T-helper 2 cell treated with Interferon-gamma antibody and Interleukin-4, amounts not matched to agents 5 μg/mL and 100 μg/mL, for 36 hours (primary cell): ENCODE results near the gene HAUS1.
"Not testable (repeated sequence)": the region's sequence is repeated elsewhere in the genome, so short reads cannot be mapped to it uniquely, and the experiment has no call there.

Experiments used
- DNase-seq: peaks from one replicate; pipeline ENCODE4 v3.0.0; 2021; ENCODE audit warnings: low spot score
- H3K27ac Mint-ChIP-seq: one replicate; pipeline ENCODE4 v1.8.0; 2021; ENCODE audit warnings: mild to moderate bottlenecking, mixed read lengths
- H3K27me3 Mint-ChIP-seq: one replicate; pipeline ENCODE4 v1.8.0; 2021; ENCODE audit warnings: low read depth, mixed read lengths
- H3K36me3 Mint-ChIP-seq: one replicate; pipeline ENCODE4 v1.8.0; 2021; ENCODE audit warnings: low read depth, mixed read lengths
- H3K4me1 Mint-ChIP-seq: one replicate; pipeline ENCODE4 v1.8.0; 2021; ENCODE audit warnings: low read depth, mixed read lengths
- H3K4me3 Mint-ChIP-seq: one replicate; pipeline ENCODE4 v1.8.0; 2022; ENCODE audit warnings: mild to moderate bottlenecking, moderate library complexity, mixed read lengths
- H3K9me3 Mint-ChIP-seq: one replicate; pipeline ENCODE4 v1.8.0; 2021; ENCODE audit warnings: mixed read lengths

HAUS1 gene

DNA sequence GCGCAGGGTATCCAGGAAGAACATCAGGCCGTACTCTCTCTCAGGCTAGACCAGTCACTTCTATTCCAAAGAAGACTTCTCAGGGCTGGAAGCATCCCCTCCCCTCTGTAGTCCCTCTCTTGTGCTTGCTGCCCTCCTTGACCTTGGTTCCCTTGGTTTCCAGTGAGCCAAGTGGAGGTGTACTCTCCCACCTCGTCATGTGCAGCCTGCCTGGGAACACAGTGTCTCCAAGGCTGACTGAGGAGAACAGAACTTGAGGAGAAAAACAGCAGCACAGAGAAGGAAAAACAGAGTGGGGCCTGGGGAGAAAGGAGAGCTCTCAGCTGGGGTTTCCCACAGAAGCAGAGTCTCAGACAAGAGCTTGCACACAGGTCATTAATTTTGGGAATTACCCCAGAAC lies 52.7 kb downstream of the HAUS1 start:
- Mint-ChIP-seq H3K27ac (peak overlapping the region; percentile 98), H3K36me3 (peaks cover 29% of the 10 kb centered on the region), H3K4me3 (peak overlapping the region; percentile 72), H3K9me3 (peaks cover 8% of the 10 kb centered on the region), H3K27me3 (no peaks in the 10 kb centered on the region), H3K4me1 (peaks cover 64% of the 10 kb centered on the region)
- DNase-seq = no peak

DNA sequence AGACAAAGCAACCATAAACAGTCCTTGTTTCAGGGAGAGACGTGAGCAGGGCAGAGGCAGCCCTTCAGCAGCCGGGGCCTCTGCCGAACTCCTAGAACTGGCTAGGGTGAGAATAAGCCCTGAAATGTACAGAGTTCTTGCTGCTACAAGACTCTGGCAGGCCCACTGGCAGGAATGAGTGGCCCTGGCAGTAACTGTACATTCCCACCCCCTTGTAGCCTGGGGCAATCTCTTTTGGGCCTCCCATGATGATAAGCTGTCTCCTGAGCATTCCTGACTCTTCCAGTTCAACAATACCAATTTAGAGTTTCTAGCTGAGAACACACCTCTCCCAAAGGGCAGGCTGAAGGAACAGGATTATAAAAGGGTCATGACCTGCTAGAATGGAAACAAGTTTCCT lies 54.3 kb downstream of the HAUS1 start:
- no peak overlapping the region for H3K4me3 Mint-ChIP-seq
- DNase-seq = no peak
- H3K9me3 Mint-ChIP-seq = peaks cover 8% of the 10 kb centered on the region
- H3K36me3 Mint-ChIP-seq = peaks cover 25% of the 10 kb centered on the region
- no peaks in the 10 kb centered on the region for H3K27me3 Mint-ChIP-seq
- peaks cover 60% of the 10 kb centered on the region for H3K4me1 Mint-ChIP-seq
- no peak overlapping the region for H3K27ac Mint-ChIP-seq

DNA sequence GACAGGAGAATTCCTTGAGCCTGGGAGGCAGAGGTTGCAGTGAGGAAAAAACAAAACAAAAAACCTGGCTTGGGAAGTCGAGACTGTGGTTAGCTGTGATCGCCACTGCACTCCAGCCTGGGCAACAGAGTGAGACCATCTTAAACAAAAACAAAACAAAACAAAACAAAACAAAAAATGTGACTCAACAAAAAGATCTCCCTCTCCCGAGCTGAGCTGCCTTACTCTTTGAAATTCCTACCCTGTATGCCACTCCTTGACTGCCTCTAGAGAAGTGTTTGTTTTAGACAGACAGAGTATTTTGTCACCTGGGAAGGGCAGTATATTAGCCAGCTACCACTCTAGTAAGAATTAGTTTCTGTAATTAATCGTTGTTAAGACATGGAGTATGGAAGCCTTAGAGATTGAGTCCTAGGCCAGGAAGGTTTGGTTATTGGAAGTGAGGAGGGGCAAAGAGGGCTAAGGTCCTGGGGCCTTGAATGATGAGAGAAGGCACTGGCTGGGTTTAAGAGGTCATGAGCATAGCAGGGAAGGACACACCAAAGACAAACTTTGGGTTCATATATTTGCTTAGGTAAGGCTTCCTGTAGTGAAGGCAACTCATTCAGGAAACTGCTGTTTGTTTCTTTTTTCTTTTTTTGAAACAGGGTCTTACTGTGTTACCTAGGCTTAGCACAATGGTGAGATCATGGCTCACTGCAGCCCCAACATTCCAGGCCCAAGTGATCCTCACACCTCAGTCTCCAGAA lies 56.0 kb downstream of the HAUS1 start:
- H3K4me3 Mint-ChIP-seq = peak overlapping the region; percentile 2
- H3K4me1 Mint-ChIP-seq = peaks cover 52% of the 10 kb centered on the region
- DNase-seq = no peak
- peak overlapping the region; percentile 71 for H3K27ac Mint-ChIP-seq
- H3K9me3 Mint-ChIP-seq = no peaks in the 10 kb centered on the region
- no peaks in the 10 kb centered on the region for H3K27me3 Mint-ChIP-seq
- peaks cover 15% of the 10 kb centered on the region for H3K36me3 Mint-ChIP-seq

DNA sequence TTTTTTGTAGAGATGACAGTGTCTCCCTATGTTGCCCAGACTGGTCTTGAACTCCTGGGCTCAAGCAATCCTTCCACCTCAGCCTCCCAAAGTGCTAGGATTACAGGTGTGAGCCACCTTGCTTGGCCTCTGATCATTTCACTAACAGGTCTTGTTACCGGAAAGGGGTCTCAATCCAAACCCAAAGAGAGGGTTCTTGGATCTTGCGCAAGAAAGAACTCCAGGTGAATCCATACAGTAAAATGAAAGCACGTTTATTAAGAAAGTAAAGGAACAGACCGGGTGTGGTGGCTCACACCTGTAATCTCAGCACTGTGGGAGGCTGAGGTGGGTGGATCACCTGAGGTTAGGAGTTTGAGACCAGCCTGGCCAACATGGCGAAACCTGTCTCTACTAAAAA lies 56.7 kb downstream of the HAUS1 start:
- H3K4me3 Mint-ChIP-seq, H3K27me3 Mint-ChIP-seq, H3K9me3 Mint-ChIP-seq, DNase-seq: not testable (repeated sequence)
- H3K4me1 Mint-ChIP-seq = peaks cover 46% of the 10 kb centered on the region
- peaks cover 12% of the 10 kb centered on the region for H3K36me3 Mint-ChIP-seq
- peak overlapping the region; percentile 71 for H3K27ac Mint-ChIP-seq

DNA sequence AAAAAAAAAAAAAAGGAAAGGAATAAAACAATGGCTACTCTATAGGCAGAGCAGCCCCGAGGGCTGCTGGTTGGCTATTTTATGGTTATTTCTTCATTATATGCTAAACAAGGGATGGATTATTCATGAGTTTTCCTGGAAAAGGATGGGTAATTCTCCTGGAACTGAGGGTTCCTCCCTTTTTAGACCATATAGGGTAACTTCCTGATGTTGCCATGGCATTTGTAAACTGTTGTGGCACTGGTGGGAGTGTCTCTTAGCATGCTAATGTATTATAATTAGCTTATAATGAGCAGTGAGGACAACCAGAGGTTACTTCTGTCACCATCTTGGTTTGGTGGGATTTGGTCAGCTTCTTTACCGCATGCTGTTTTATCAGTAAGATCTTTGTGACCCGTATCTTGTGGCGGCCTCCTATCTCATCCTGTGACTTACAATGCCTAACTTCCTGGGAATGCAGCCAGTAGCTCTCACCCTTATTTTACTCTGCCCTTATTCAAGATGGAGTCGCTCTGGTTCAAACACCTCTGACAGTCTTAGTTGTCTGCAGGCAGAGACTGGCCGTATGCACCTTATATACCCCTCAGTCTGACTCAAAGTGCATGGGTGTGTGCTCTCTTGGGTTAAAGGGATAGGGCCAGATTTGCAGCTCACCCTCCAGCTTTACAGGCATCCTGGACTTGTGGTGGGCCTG lies 57.7 kb downstream of the HAUS1 start:
- Mint-ChIP-seq H3K36me3 (peaks cover 10% of the 10 kb centered on the region), H3K4me3 (no peak overlapping the region), H3K4me1 (peaks cover 40% of the 10 kb centered on the region), H3K9me3 (no peaks in the 10 kb centered on the region), H3K27ac (no peak overlapping the region), H3K27me3 (no peaks in the 10 kb centered on the region)
- DNase-seq = no peak

DNA sequence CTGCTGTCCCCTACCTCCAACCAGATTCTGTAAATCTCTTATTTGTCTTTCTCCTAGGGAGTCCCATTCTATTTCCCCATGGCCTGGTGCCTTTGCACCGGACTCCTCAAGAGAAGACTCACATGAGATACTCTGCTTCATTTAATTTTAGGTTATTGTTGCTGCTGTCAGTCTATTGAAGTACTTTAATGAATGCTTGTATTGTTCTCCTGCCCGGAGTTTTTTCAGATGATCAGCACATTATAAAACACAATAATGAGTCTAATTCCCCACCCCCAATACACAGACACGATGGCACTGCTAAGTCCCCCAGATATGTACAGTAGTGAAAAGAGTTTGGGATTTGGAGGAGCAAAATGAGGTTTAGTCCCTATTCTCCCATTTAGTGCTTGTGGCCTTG lies 58.9 kb downstream of the HAUS1 start:
- Mint-ChIP-seq H3K27ac (no peak overlapping the region), H3K4me3 (no peak overlapping the region), H3K9me3 (no peaks in the 10 kb centered on the region), H3K4me1 (peaks cover 35% of the 10 kb centered on the region), H3K27me3 (no peaks in the 10 kb centered on the region), H3K36me3 (peaks cover 7% of the 10 kb centered on the region)
- no peak for DNase-seq

DNA sequence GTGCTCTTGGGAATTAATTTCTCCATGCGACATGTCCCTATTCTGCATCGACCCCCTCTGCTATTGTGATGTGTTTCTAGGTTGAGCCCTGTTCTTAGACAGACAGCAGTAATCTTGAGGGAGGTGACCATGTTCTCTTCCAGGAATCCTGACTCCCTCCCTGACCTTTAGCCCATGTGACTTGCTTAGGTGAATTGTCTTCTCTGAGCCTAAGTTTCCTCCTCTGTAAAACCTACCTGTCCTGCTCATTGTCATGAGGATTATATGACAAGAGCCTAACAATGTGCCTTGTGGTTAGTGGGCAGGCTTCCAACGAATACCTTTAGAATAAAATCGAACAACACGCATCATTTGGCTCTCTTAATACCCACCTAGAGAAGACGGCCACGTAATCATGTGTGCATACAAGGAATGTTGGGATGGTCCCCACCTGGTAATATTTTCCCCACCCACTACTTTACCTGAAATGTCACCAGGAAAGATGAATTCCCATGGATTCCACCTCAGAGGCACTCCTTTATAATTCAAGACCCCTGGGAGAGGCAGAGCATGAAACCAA lies 59.8 kb downstream of the HAUS1 start:
- H3K27me3 Mint-ChIP-seq = no peaks in the 10 kb centered on the region
- no peaks in the 10 kb centered on the region for H3K9me3 Mint-ChIP-seq
- H3K36me3 Mint-ChIP-seq = peaks cover 7% of the 10 kb centered on the region
- peaks cover 35% of the 10 kb centered on the region for H3K4me1 Mint-ChIP-seq
- H3K27ac Mint-ChIP-seq = no peak overlapping the region
- no peak for DNase-seq
- no peak overlapping the region for H3K4me3 Mint-ChIP-seq

DNA sequence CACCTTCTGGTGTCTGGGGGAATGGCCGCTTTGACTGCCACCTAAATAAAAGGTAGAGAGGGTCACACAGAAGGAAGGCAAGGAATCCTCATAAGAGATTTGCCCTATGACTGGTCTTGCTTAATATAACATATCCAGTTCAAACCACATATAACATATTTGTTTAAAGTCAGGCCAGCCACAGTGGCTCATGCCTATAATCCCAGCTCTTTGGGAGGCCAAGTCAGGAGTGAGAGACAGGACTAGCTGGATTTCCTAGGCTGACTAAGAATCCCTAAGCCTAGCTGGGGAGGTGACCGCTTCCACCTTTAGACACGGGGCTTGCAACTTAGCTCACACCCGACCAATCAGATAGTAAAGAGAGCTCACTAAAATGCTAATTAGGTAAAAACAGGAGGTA lies 60.3 kb downstream of the HAUS1 start:
- H3K36me3 Mint-ChIP-seq, H3K27me3 Mint-ChIP-seq, H3K4me3 Mint-ChIP-seq, H3K9me3 Mint-ChIP-seq, H3K27ac Mint-ChIP-seq, DNase-seq: not testable (repeated sequence)
- H3K4me1 Mint-ChIP-seq = peaks cover 40% of the 10 kb centered on the region

DNA sequence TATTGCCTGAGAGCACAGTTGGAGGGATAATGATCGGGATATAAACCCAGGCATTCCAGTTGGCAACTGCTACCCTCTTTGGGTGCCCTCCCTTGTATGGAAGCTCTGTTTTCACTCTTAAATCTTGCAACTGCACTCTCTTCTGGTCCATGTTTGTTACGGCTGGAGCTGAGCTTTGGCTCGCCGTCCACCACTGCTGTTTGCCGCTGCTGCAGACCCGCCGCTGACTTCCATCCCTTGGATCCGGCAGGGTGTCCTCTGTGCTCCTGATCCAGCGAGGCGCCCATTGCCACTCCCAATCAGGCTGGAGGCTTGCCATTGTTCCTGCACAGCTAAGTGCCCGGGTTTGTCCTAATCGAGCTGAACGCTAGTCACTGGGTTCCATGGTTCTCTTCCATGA lies 60.7 kb downstream of the HAUS1 start:
- Mint-ChIP-seq H3K27me3 (no peaks in the 10 kb centered on the region), H3K4me1 (peaks cover 41% of the 10 kb centered on the region), H3K9me3 (no peaks in the 10 kb centered on the region), H3K36me3 (peaks cover 7% of the 10 kb centered on the region), H3K4me3 (no peak overlapping the region), H3K27ac (no peak overlapping the region)
- DNase-seq = no peak

DNA sequence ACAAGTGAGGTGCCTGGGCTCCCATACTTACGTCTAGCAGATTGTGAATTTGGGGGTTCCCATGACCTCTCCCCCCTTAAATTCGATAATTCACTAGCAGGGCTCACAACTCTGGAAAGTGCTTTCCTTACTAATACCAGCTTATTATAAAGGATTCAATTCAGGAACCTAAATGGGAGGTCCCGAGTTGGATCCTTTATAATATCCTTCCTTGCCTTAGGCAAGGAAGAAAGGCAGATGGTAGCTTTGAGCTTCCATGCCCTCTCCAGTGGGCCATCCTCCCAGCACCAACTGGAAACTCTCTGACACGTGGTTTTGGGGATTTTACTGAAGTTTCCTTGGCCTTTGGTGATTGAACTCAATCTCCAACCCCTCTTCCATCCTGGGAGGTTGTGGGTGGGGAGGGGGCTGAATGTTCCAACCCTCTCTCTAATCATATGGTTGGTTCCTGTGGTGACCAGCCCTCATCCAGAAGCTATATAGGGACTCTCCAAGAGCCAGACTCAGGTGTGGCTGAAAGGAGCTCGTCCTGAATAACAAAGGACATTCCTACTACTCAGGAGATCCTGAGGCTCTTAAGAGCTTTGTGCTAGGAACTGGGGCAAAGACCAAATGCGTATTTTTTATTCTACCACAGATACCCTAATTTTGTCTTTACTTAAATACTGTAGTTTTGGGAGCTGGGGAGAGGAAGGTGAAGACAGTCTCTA lies 62.2 kb downstream of the HAUS1 start:
- Mint-ChIP-seq H3K4me1 (peaks cover 32% of the 10 kb centered on the region), H3K9me3 (no peaks in the 10 kb centered on the region), H3K4me3 (no peak overlapping the region), H3K36me3 (peaks cover 2% of the 10 kb centered on the region), H3K27ac (no peak overlapping the region), H3K27me3 (no peaks in the 10 kb centered on the region)
- no peak for DNase-seq

DNA sequence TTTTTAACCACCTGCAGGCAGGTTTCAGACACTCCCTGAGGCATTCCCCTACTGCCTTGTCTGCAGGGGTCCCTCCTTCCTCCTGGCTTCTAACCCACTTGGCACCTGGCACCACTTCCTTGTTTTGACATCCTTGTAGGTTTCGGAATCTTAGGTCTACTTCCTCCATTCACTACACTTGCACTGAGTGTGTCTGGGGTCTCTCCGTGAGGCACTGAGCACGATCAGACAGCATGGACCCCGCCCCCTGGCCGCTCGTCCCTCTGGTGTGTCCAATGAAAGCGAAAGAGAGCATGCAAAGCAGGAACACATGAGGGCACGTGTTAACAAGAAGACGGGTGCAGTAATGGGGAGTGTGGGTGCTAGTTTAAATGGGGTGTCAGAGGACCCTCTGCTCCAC lies 63.8 kb downstream of the HAUS1 start:
- peaks cover 36% of the 10 kb centered on the region for H3K4me1 Mint-ChIP-seq

DNA sequence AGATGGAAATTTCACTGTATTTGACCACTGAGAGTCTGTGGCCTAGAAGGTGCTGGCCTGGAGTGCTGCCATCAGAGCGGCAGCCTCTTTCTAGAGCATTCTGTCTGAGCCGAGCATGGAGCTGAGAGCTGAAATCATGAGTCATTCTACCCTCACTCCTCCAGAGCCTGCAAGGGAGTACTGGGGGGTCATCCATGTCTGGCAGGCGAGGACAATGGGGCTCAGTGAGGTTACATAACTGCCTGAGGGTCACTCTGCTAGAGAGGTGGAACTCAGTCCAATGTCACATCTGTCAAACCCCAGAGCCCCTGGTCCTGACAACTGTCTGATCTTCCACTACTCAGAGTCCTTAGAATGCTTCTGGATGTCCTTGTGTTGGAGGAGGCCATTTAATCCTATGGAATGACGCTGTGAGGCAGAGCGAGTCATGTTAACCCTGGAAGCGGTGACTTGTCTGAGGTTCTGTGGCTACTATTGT lies 65.3 kb downstream of the HAUS1 start:
- DNase-seq = no peak
- Mint-ChIP-seq H3K27me3 (no peaks in the 10 kb centered on the region), H3K27ac (peak overlapping the region; percentile 38)

More for the DNA sequence above, 63.8 kb downstream of the HAUS1 start:
- H3K4me3 Mint-ChIP-seq = peak overlapping the region; percentile 73
- no peaks in the 10 kb centered on the region for H3K27me3 Mint-ChIP-seq
- peak overlapping the region; percentile 79 for H3K27ac Mint-ChIP-seq
- peaks cover 2% of the 10 kb centered on the region for H3K36me3 Mint-ChIP-seq
- no peak for DNase-seq
- H3K9me3 Mint-ChIP-seq = no peaks in the 10 kb centered on the region

DNA sequence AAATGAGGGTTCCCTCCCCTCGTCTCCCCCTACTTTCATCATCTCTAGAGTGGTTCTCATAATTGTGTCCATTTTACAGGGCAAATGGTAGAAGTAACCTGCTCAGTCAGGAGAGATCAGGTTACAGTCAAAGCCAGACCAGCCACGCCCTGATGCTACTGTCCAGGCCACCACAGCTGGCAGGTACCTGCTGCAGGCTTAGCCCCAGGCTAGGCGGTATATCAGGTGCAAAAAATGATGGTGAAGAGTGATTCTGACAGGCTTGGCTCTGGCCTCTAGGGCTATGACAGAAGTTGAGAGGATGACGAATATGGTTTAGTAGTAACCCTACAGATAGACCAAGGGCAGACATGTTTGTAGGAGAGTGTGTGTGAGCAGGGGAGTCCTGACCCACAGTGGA lies 67.1 kb downstream of the HAUS1 start:
- Mint-ChIP-seq H3K9me3 (no peaks in the 10 kb centered on the region), H3K27ac (no peak overlapping the region), H3K27me3 (no peaks in the 10 kb centered on the region), H3K36me3 (peaks cover 14% of the 10 kb centered on the region), H3K4me1 (peaks cover 44% of the 10 kb centered on the region), H3K4me3 (peak overlapping the region; percentile 9)
- no peak for DNase-seq

More for the DNA sequence above, 65.3 kb downstream of the HAUS1 start:
- Mint-ChIP-seq H3K4me3 (no peak overlapping the region), H3K4me1 (peaks cover 35% of the 10 kb centered on the region), H3K36me3 (peaks cover 4% of the 10 kb centered on the region), H3K9me3 (no peaks in the 10 kb centered on the region)
